ENCODE measurements around the gene COL4A1.
"Not testable (repeated sequence)": the region's sequence is repeated elsewhere in the genome, so short reads cannot be mapped to it uniquely, and the experiment has no call there.

The COL4A1 gene

DNA sequence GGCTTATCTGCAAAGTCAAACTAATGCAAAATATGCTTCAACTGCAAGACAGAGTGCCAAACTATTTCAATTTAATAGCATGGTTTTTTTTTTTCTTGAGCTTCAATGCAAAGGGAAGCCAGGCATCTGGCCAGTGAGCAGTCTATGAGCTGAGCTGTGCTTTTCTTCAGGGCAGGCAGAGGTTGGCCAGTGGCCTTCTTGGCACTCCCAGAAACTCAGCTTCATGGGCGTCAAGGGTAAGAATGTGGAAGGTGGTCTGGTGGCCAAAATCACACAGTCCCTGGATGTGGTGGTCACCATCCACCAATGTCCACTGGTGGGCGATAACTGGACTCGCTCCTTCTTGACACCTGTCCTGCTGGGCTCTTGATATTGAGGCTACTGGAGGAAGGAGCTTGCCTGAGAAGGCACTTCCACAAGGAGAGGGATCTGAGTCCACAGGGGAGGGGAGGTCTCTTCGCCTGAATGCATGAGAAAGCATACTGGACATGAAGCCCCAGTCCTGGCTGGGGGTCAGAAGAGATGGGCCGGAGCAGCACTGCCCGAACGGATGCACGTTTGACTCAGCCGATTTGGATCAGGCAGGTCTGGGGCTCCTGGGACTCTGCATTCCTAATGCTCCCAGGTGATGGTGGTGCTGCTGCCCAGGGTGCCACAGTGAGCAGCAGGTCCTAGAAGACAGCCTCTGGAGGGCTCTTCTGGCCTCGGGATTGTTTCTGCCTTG is 17.2 kb upstream of the COL4A1 start:
- ATAC-seq (ENCODE audit: low read depth) (no peak), DNase-seq (ENCODE audit: low spot score in 2 of 2) (no peak)
- Mint-ChIP-seq H3K4me1 (no peaks in the 10 kb centered on the region), H3K27me3 (peaks cover 18% of the 10 kb centered on the region), H3K27ac (no peak overlapping the region), H3K4me3 (no peak overlapping the region), H3K9me3 (peaks cover 3% of the 10 kb centered on the region), H3K36me3 (no peaks in the 10 kb centered on the region)

DNA sequence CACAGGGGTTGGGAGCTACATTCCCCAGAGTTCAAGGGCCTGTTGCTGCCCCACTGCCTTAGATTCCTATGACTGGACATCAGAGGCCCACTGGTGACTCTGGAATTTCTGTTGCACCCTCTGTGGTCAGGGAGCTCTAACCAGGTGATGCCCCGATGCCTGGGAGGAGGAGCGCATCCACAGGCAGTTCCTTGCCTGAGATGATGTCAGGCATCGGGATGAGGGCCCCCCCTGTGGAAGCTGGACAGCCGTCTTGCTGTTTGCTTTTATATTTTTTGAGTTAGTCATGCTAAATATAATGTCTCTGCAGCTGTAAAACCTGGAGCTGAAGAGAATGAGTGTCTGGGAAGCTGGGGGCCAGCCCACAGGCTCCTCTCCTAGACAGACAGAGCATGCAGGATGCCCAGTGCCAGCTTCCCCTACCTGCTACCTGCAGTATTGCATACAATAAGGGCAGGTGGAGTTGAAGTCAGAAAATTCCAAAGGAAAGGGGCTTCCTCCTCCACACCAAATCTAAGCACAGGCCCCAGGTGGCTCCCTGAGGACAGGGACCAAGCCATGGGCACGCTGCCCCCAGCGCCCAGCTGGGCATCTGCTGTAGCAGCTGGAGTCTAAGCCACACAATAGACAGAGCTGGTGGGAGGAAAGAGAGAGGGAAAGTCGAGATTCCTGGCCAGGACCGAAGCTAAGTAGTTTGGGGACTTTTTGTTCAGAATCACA is 16.4 kb upstream of the COL4A1 start:
- no peaks in the 10 kb centered on the region for H3K4me1 Mint-ChIP-seq
- no peak for DNase-seq (ENCODE audit: low spot score in 2 of 2)
- H3K27ac Mint-ChIP-seq, result no peak overlapping the region
- H3K27me3 Mint-ChIP-seq, result peaks cover 18% of the 10 kb centered on the region
- H3K36me3 Mint-ChIP-seq, result no peaks in the 10 kb centered on the region
- peaks cover 3% of the 10 kb centered on the region for H3K9me3 Mint-ChIP-seq
- ATAC-seq (ENCODE audit: low read depth), result no peak
- no peak overlapping the region for H3K4me3 Mint-ChIP-seq

GRCh38 chr13:110322828-110323171 is 15.8 kb upstream of the COL4A1 start:
- ATAC-seq (ENCODE audit: low read depth), result no peak
- H3K4me1 Mint-ChIP-seq, result no peaks in the 10 kb centered on the region
- no peak overlapping the region for H3K27ac Mint-ChIP-seq
- no peaks in the 10 kb centered on the region for H3K36me3 Mint-ChIP-seq
- H3K9me3 Mint-ChIP-seq, result peaks cover 3% of the 10 kb centered on the region
- no peak for DNase-seq (ENCODE audit: low spot score in 2 of 2)
- H3K27me3 Mint-ChIP-seq, result peaks cover 18% of the 10 kb centered on the region
- H3K4me3 Mint-ChIP-seq, result no peak overlapping the region

DNA sequence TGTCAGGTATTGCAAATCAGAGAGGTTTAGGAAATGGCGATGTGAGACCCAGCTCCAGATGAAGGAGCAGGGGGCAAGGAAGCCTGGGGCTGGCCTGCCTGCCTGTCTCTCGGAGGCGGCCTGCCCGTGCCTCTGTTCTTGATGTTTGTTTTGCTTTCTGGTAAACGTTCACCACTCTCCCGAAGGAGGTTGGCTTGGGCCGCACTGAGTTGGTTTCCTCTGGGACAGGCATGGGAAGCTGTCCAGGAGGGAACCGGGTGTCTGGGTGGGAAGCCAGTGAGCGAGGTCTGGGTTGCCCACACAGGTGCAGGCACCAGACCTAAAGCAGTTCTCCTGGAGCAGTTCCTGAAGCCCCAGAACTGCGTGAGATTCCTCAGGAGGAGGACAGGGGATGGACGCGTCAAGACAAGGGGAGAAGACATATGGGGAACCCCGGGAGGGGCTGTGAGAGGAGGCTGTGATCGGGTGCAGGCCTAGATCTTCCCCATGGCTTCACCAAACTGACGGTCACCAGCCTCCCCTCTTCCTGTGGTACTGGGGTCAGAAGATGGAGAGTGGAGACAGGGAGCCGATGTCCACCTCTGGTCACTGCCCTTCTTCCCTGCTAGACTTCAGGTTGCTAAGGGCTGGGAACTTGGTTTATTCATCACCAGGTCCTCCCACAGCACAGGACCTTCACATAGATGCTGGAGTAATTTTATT is 15.3 kb upstream of the COL4A1 start:
- ATAC-seq (ENCODE audit: low read depth) (no peak), DNase-seq (ENCODE audit: low spot score in 2 of 2) (no peak)
- Mint-ChIP-seq H3K36me3 (no peaks in the 10 kb centered on the region), H3K4me1 (no peaks in the 10 kb centered on the region), H3K4me3 (no peak overlapping the region), H3K27ac (no peak overlapping the region), H3K9me3 (peaks cover 3% of the 10 kb centered on the region), H3K27me3 (peaks cover 18% of the 10 kb centered on the region)

- not testable (repeated sequence) for DNase-seq (ENCODE audit: low spot score in 2 of 2); ATAC-seq (ENCODE audit: low read depth)
Observed at GRCh38 chr13:110321573-110321972, 14.6 kb upstream of the COL4A1 start.

DNA sequence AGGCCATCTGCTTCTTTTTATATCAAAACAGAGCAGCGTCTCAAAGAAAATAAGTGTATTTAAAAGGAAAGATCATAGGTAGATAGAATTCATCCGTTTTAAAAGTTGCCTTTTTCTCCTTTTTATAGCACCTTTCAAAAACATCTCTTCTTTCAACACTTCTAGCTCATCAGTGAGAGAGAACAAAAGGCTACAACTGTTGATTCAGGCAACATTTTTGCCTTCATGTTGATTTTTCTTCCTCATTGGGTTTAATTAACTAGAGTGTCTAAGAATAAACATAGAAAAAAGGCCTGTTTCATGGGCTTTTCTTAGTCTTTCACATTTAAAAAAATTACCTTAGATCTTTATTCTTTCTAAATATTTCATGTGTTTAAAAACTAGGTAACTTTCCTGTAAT is 13.7 kb upstream of the COL4A1 start:
- Mint-ChIP-seq H3K9me3 (peaks cover 3% of the 10 kb centered on the region), H3K36me3 (no peaks in the 10 kb centered on the region), H3K27ac (no peak overlapping the region), H3K4me3 (no peak overlapping the region), H3K27me3 (peaks cover 16% of the 10 kb centered on the region), H3K4me1 (no peaks in the 10 kb centered on the region)
- ATAC-seq (ENCODE audit: low read depth) (no peak), DNase-seq (ENCODE audit: low spot score in 2 of 2) (no peak)

More at GRCh38 chr13:110321573-110321972, 14.6 kb upstream of the COL4A1 start:
- not testable (repeated sequence) for H3K36me3 Mint-ChIP-seq, H3K4me1 Mint-ChIP-seq, H3K4me3 Mint-ChIP-seq, H3K9me3 Mint-ChIP-seq, H3K27ac Mint-ChIP-seq
- H3K27me3 Mint-ChIP-seq, result peaks cover 18% of the 10 kb centered on the region

DNA sequence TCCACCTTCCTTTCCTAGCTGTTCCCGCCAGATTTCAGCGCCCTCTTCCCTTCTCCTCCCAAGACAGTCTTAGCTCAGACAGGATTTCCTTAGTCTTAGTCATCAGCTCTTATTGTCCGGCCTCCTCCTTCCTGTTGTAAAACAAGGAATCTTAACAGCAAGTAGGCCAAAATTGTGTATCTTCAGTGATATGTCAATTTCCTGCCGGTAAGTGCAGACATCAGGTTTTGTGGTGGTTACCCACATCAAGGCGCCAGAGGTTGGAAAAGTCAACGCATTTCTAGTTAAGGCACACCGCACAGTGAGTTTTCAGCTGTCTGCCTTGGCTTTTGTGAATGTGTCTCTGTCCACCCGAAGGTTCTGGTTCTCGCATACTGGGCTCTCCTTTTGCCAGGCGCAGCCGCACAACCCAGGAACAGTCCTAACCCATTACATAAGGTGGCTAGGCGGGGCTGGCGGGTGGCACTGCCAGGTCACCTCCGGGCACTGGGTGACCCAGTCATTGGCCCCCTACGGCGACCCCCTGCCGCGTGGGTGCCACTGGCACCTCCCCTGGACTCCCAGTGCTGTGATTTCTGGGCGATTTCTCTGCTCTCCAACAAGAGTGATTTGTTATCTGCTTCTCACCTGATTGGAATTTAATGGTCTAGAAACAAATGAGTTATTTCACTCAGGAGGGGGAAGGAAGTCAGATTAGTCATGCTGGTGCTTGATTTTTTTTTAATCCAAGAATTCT is 13.0 kb upstream of the COL4A1 start:
- Mint-ChIP-seq H3K4me3 (no peak overlapping the region), H3K27me3 (peaks cover 15% of the 10 kb centered on the region), H3K27ac (no peak overlapping the region), H3K4me1 (no peaks in the 10 kb centered on the region), H3K36me3 (no peaks in the 10 kb centered on the region), H3K9me3 (peaks cover 3% of the 10 kb centered on the region)
- ATAC-seq (ENCODE audit: low read depth) (no peak), DNase-seq (ENCODE audit: low spot score in 2 of 2) (no peak)

- no peak overlapping the region for H3K4me3 Mint-ChIP-seq
- H3K9me3 Mint-ChIP-seq, result peaks cover 3% of the 10 kb centered on the region
- H3K4me1 Mint-ChIP-seq, result no peaks in the 10 kb centered on the region
- no peak for DNase-seq (ENCODE audit: low spot score in 2 of 2)
- no peaks in the 10 kb centered on the region for H3K36me3 Mint-ChIP-seq
- ATAC-seq (ENCODE audit: low read depth), result no peak
- H3K27me3 Mint-ChIP-seq, result peaks cover 13% of the 10 kb centered on the region
- H3K27ac Mint-ChIP-seq, result no peak overlapping the region
Observed at GRCh38 chr13:110319397-110319773, 12.4 kb upstream of the COL4A1 start.

DNA sequence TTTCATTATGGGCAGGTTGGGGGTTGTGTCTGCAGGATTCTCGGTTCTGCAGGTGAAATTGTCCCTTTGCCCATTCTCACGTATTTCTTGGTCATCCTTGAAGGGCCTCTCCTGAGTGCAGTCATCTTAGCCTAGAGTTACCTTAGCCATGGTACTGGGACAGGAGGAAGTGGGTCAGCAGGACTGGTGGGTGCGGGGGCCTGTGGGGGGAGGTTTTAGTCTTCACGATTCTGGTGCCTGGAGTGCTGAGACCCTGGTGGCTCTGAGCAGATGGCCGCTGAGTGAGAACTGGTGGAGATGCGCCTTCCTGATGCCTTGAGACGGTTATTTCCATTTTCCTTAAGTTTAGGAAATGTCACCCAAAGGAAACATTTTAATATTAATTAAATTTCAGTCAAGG is 12.0 kb upstream of the COL4A1 start:
- H3K4me3 Mint-ChIP-seq, result no peak overlapping the region
- DNase-seq (ENCODE audit: low spot score in 2 of 2) (no peak), ATAC-seq (ENCODE audit: low read depth) (no peak)
- peaks cover 3% of the 10 kb centered on the region for H3K9me3 Mint-ChIP-seq
- H3K4me1 Mint-ChIP-seq, result no peaks in the 10 kb centered on the region
- no peaks in the 10 kb centered on the region for H3K36me3 Mint-ChIP-seq
- peaks cover 12% of the 10 kb centered on the region for H3K27me3 Mint-ChIP-seq
- no peak overlapping the region for H3K27ac Mint-ChIP-seq

DNA sequence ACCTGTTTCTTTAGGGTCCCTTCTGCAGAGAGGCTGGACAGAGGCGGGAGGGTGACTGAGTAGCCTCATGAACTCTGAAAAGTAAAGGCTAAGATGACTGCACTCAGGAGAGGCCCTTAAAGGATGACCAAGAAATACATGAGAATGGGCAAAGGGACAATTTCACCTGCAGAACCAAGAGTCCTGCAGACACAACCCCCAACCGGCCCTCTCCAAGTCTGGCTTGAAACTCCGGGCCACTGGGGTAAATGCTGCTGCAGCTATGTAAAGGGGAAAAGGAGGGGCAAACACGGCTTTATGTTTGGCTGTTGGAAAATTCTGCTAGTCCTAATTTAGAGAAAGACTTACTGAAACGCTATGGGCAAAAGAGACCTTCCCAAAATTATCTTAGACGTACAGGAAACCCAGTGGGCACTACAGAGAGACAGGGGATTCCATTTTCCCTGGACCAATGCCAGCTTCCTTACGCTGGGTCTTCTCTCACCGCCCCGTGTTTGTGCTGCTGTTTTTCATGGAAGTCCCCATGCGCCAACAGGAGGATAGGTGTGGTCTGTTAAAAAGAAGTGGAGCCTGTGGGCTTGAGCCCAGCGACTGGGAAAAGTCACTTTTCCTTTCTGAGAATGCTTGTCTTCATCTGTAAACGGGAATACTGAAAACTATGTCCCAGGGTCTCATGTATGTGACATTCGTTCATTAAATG is 10.7 kb upstream of the COL4A1 start:
- no peak for DNase-seq (ENCODE audit: low spot score in 2 of 2)
- Mint-ChIP-seq H3K4me3 (no peak overlapping the region), H3K27ac (no peak overlapping the region), H3K27me3 (peaks cover 12% of the 10 kb centered on the region), H3K36me3 (no peaks in the 10 kb centered on the region), H3K4me1 (no peaks in the 10 kb centered on the region), H3K9me3 (peaks cover 3% of the 10 kb centered on the region)
- no peak for ATAC-seq (ENCODE audit: low read depth)

DNA sequence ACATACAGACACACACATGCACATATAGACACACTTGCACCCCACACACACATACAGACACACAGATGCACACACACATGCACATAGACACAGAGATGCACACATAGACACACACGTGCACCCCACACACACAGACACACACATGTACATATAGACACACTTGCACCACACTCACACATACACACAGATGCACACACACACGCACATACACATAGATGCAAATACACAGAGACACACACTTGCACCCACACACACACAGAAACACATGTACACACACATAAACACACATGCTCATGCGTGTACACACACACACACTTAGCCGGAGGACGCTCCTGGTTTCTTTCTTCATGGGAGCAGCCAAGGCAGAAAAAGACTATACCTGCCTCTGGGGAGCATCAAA is 10.1 kb upstream of the COL4A1 start:
- ATAC-seq (ENCODE audit: low read depth), result no peak
- H3K9me3 Mint-ChIP-seq, result peaks cover 3% of the 10 kb centered on the region
- H3K4me3 Mint-ChIP-seq, result no peak overlapping the region
- H3K27me3 Mint-ChIP-seq, result peaks cover 10% of the 10 kb centered on the region
- H3K36me3 Mint-ChIP-seq, result no peaks in the 10 kb centered on the region
- DNase-seq (ENCODE audit: low spot score in 2 of 2), result no peak
- H3K4me1 Mint-ChIP-seq, result no peaks in the 10 kb centered on the region
- H3K27ac Mint-ChIP-seq, result no peak overlapping the region

- H3K27ac Mint-ChIP-seq, result no peak overlapping the region
- no peaks in the 10 kb centered on the region for H3K36me3 Mint-ChIP-seq
- no peak overlapping the region for H3K4me3 Mint-ChIP-seq
- ATAC-seq (ENCODE audit: low read depth), result no peak
- H3K4me1 Mint-ChIP-seq, result no peaks in the 10 kb centered on the region
- DNase-seq (ENCODE audit: low spot score in 2 of 2), result no peak
- no peaks in the 10 kb centered on the region for H3K9me3 Mint-ChIP-seq
- peaks cover 7% of the 10 kb centered on the region for H3K27me3 Mint-ChIP-seq
Observed at GRCh38 chr13:110316196-110316595, 9.2 kb upstream of the COL4A1 start.

DNA sequence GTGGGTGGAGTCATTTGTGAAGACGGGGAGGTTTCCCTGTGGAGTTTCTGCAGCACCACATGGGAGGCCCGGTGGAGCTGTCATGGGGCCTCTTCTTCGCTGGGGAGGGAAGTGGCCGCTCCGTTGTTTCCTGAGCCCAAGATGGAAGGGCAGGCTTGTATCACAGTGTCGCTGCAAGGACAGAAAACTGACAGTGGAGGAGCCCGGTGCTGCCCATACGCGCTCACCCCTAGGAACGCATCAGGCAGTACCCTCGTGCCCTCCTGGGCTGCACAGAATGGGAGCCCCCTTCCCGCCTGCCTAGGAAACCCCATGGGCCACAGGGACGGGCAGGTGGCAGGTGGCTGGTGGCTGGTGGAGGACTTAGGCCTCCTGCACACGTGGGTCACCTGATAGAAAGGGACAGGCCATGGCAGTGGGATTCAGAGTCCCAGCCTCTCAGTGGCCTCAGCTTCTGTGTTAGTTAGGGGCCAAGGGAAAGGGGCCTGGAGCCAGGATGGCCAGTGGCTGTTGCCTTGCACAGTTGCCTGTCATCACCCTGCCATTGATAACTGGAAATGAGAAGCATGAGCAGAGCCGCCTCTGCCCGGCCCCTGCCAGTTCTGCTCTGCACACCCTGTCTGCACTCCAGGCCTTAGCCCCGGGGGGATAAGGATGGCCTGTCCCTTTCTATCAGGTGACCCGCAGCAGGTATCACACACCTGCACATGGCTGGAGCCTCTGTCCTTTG is 7.7 kb upstream of the COL4A1 start:
- ATAC-seq (ENCODE audit: low read depth), result no peak
- Mint-ChIP-seq H3K27ac (no peak overlapping the region), H3K4me1 (no peaks in the 10 kb centered on the region), H3K9me3 (no peaks in the 10 kb centered on the region), H3K27me3 (peaks cover 13% of the 10 kb centered on the region), H3K36me3 (no peaks in the 10 kb centered on the region), H3K4me3 (no peak overlapping the region)
- DNase-seq (ENCODE audit: low spot score in 2 of 2), result no peak
